ENCODE results near the gene SAPCD2.

Gene SAPCD2

GRCh38 chr9:137028263-137029057, 41.9 kb downstream of the SAPCD2 start:
- DNase-seq, result peak; percentile 78

GRCh38 chr9:137027369-137028262, 42.7 kb downstream of the SAPCD2 start, which contains the start of gene ABCA2:
Gene ABCA2, minus strand, starts transcription at chr9:137028237. Its CDS starts 97 bp downstream, at chr9:137028140.
- DNase-seq, result no peak

- DNase-seq, result no peak
These were observed 43.5 kb downstream of the SAPCD2 start for GRCh38 chr9:137026828-137027227.

GRCh38 chr9:137026384-137026783, 44.0 kb downstream of the SAPCD2 start:
- DNase-seq, result no peak

- no peak for DNase-seq
These were observed 44.8 kb downstream of the SAPCD2 start for GRCh38 chr9:137025517-137025966.

- no peak for DNase-seq
These were observed 46.8 kb downstream of the SAPCD2 start for GRCh38 chr9:137023583-137023991.

- DNase-seq, result no peak
These were observed 47.2 kb downstream of the SAPCD2 start for GRCh38 chr9:137023157-137023556.

GRCh38 chr9:137022662-137023008, 47.7 kb downstream of the SAPCD2 start:
- no peak for DNase-seq

- peak; percentile 87 for DNase-seq
These were observed 48.2 kb downstream of the SAPCD2 start for GRCh38 chr9:137021979-137022661.

- no peak for DNase-seq
These were observed 48.8 kb downstream of the SAPCD2 start for GRCh38 chr9:137021568-137021978.

- DNase-seq, result no peak
These were observed 49.4 kb downstream of the SAPCD2 start for GRCh38 chr9:137020771-137021567.

GRCh38 chr9:137019891-137020683, 50.3 kb downstream of the SAPCD2 start:
- DNase-seq, result no peak

- no peak for DNase-seq
These were observed 51.4 kb downstream of the SAPCD2 start for GRCh38 chr9:137018761-137019559.

GRCh38 chr9:137017791-137018497, 52.4 kb downstream of the SAPCD2 start:
- DNase-seq, result no peak

GRCh38 chr9:137017071-137017470, 53.3 kb downstream of the SAPCD2 start:
- no peak for DNase-seq

GRCh38 chr9:137016436-137016835, 53.9 kb downstream of the SAPCD2 start:
- DNase-seq, result no peak

- no peak for DNase-seq
These were observed 54.4 kb downstream of the SAPCD2 start for GRCh38 chr9:137015976-137016375.

- DNase-seq, result no peak
These were observed 54.8 kb downstream of the SAPCD2 start for GRCh38 chr9:137015540-137015930.

- DNase-seq, result no peak
These were observed 55.4 kb downstream of the SAPCD2 start for GRCh38 chr9:137014776-137015539.

All from suppressor macrophage treated with lipopolysaccharide for 4 hours (primary cell).